Measurements from ENCODE around the gene ADORA1.

Gene ADORA1

GRCh38 chr1:203095061-203095690 lies 32.4 kb upstream of the ADORA1 start:
- no peak for DNase-seq

GRCh38 chr1:203096566-203096965 lies 31.0 kb upstream of the ADORA1 start:
- DNase-seq = no peak

- DNase-seq = no peak
These were observed 30.5 kb upstream of the ADORA1 start for GRCh38 chr1:203097001-203097400.

- DNase-seq = no peak
These were observed 29.1 kb upstream of the ADORA1 start for GRCh38 chr1:203098445-203098844.

GRCh38 chr1:203098914-203099520 lies 28.5 kb upstream of the ADORA1 start:
- DNase-seq = no peak

- no peak for DNase-seq
These were observed 27.6 kb upstream of the ADORA1 start for GRCh38 chr1:203099805-203100515.

GRCh38 chr1:203100516-203100869 lies 27.0 kb upstream of the ADORA1 start:
- no peak for DNase-seq

GRCh38 chr1:203101813-203102634 lies 25.5 kb upstream of the ADORA1 start:
- no peak for DNase-seq

GRCh38 chr1:203103216-203103615 lies 24.3 kb upstream of the ADORA1 start:
- DNase-seq = no peak

- no peak for DNase-seq
These were observed 23.6 kb upstream of the ADORA1 start for GRCh38 chr1:203103829-203104495.

GRCh38 chr1:203104789-203105390 lies 22.6 kb upstream of the ADORA1 start:
- DNase-seq = no peak

GRCh38 chr1:203112475-203112874 lies 15.1 kb upstream of the ADORA1 start:
- DNase-seq = no peak

GRCh38 chr1:203113308-203113707 lies 14.2 kb upstream of the ADORA1 start:
- DNase-seq = no peak

- DNase-seq = no peak
These were observed 13.3 kb upstream of the ADORA1 start for GRCh38 chr1:203114202-203114601.

GRCh38 chr1:203116091-203116820 lies 11.3 kb upstream of the ADORA1 start:
- DNase-seq = no peak

- DNase-seq = peak; percentile 8 to 17
These were observed 9.6 kb upstream of the ADORA1 start for GRCh38 chr1:203117611-203118575.

- DNase-seq = no peak
These were observed 7.0 kb upstream of the ADORA1 start for GRCh38 chr1:203120325-203121153.

GRCh38 chr1:203121186-203122015 lies 6.1 kb upstream of the ADORA1 start:
- no peak for DNase-seq

GRCh38 chr1:203122159-203122558 lies 5.4 kb upstream of the ADORA1 start:
- no peak for DNase-seq
